Spleen (tissue), 10 donors: Measurements from ENCODE around the gene TRAF3IP3. TPM values are rescaled to one million over a fixed set of nuclear protein-coding genes. Genes with fewer than 3 reads are reported as not detected.

Experiments used
- polyA plus RNA-seq, 3 donors: library from polyadenylated mRNA; stranded (reverse); fragments of 200-250 nt; gene quantifications; one replicate each; pipeline ENCODE4 v1.2.1, GENCODE V29; 2013
- total RNA-seq, 7 donors: library from RNA; depleted of rRNA in 3 of 7; stranded (reverse); fragments of >200 nt in 3 of 7; fragmentation: NEBNext Ultra II Directional in 4 of 7; extraction: Animal tissue kit (Norgen Biotek cat#: 25700) in 4 of 7; gene quantifications; one replicate each; pipeline versions ENCODE4 v1.1.0 to v1.2.1, GENCODE V29; 2016 to 2021
- donor health status: healthy with polysubstance abuse.
- donor health status: DM: no; HTN: no; CAD: no; lungs with moderate emphysema.
- donor health status: DM: no; HTN: no; CAD: no.
- donor health status: Bipolar disorder and iron deficiency.
- donor health status: healthy.
- donor health status: DM: no; HTN: no; CAD: no.
- donor health status: DM: yes; HTN: yes; CAD: no.

Gene TRAF3IP3
- total and polyA plus RNA-seq, 10 donors = 95.4 to 189 (median 108) TPM

Other genes starting within 250 kb of the TRAF3IP3 start
- gene CAMK1G, start 172.3 kb upstream of the TRAF3IP3 start, total RNA-seq = 10 to 100 TPM in 1 of 7 donors, 1 to 10 TPM in 6; 2.7 to 12.2 (median 4.7) TPM
- 1 to 10 TPM in 1 of 3 donors, under 1 TPM in 2; 0.68 to 1.4 (median 0.76) TPM for gene CAMK1G, start 172.3 kb upstream of the TRAF3IP3 start, polyA plus RNA-seq
- 1 to 10 TPM in 2 of 7 donors, under 1 TPM in 5; 0.43 to 3.4 (median 0.82) TPM for gene LAMB3, start 103.6 kb upstream of the TRAF3IP3 start, total RNA-seq
- gene LAMB3, start 103.6 kb upstream of the TRAF3IP3 start, polyA plus RNA-seq = under 1 TPM; 0.54 to 0.93 (median 0.77) TPM
- 100 to 1,000 TPM in 1 of 7 donors, 10 to 100 TPM in 6; 12.5 to 126 (median 22.3) TPM for gene G0S2, start 80.6 kb upstream of the TRAF3IP3 start, total RNA-seq
- gene G0S2, start 80.6 kb upstream of the TRAF3IP3 start, polyA plus RNA-seq = 10 to 100 TPM; 34.2 to 77.0 (median 41.0) TPM
- gene HSD11B1, start 51.2 kb upstream of the TRAF3IP3 start, total RNA-seq = 10 to 100 TPM in 2 of 7 donors, 1 to 10 TPM in 5; 1.8 to 14.9 (median 4.2) TPM
- 1 to 10 TPM; 2.6 to 3.5 (median 3.2) TPM for gene HSD11B1, start 51.2 kb upstream of the TRAF3IP3 start, polyA plus RNA-seq
- 1 to 10 TPM; 1.0 to 2.7 (median 1.8) TPM for gene C1orf74, start 28.5 kb downstream of the TRAF3IP3 start, total RNA-seq
- gene C1orf74, start 28.5 kb downstream of the TRAF3IP3 start, polyA plus RNA-seq = 1 to 10 TPM in 2 of 3 donors, under 1 TPM in 1; 0.96 to 1.6 (median 1.5) TPM
- gene IRF6, start 50.1 kb downstream of the TRAF3IP3 start, total RNA-seq = 1 to 10 TPM; 3.1 to 5.6 (median 4.0) TPM
- 1 to 10 TPM in 2 of 3 donors, under 1 TPM in 1; 0.59 to 1.6 (median 1.4) TPM for gene IRF6, start 50.1 kb downstream of the TRAF3IP3 start, polyA plus RNA-seq
- gene UTP25, start 71.9 kb downstream of the TRAF3IP3 start, total RNA-seq = 10 to 100 TPM in 3 of 7 donors, 1 to 10 TPM in 4; 8.7 to 13.4 (median 10.0) TPM
- gene UTP25, start 71.9 kb downstream of the TRAF3IP3 start, polyA plus RNA-seq = 1 to 10 TPM; 1.8 to 3.2 (median 2.2) TPM
- not detected for gene SYT14, start 182.2 kb downstream of the TRAF3IP3 start, total RNA-seq
- gene SYT14, start 182.2 kb downstream of the TRAF3IP3 start, polyA plus RNA-seq = under 1 TPM in 1 of 3 donors, not detected in 2; under 0.01 TPM